Stimulated activated CD8-positive, alpha-beta memory T cell treated with anti-CD3 and anti-CD28 coated beads, Interleukin-4, amount 100 ng/mL, for 4 hours (primary cell): ENCODE data around the gene GNAI1.

ENCODE experiments used
- DNase-seq, 2 donors: peaks; one replicate each; pipeline ENCODE4 v3.0.0-alpha.2; 2020; ENCODE audit warnings: low read depth in 2 of 2, low spot score in 1 of 2

Gene GNAI1

GRCh38 chr7:80131675-80132435 lies 2.8 kb upstream of the GNAI1 start:
- DNase-seq, result no peak

- no peak for DNase-seq
Measured at GRCh38 chr7:80132594-80132993, 2.0 kb upstream of the GNAI1 start.

GRCh38 chr7:80133361-80134114 lies 1.1 kb upstream of the GNAI1 start:
- DNase-seq, result no peak

GRCh38 chr7:80134115-80134535 lies 506 bp upstream of the GNAI1 start:
- no peak for DNase-seq

GRCh38 chr7:80135309-80136104 lies 876 bp downstream of the GNAI1 start:
- DNase-seq, result no peak

- DNase-seq, result no peak
Measured at GRCh38 chr7:80136261-80137055, 1.8 kb downstream of the GNAI1 start.

- no peak for DNase-seq
Measured at GRCh38 chr7:80137410-80137809, 2.8 kb downstream of the GNAI1 start.

- no peak for DNase-seq
Measured at GRCh38 chr7:80139236-80139635, 4.6 kb downstream of the GNAI1 start.

- DNase-seq, result no peak
Measured at GRCh38 chr7:80140388-80140787, 5.8 kb downstream of the GNAI1 start.

GRCh38 chr7:80141376-80141775 lies 6.7 kb downstream of the GNAI1 start:
- DNase-seq, result no peak

- no peak for DNase-seq
Measured at GRCh38 chr7:80142853-80143580, 8.4 kb downstream of the GNAI1 start.

- no peak for DNase-seq
Measured at GRCh38 chr7:80145780-80146422, 11.3 kb downstream of the GNAI1 start.

- no peak for DNase-seq
Measured at GRCh38 chr7:80146545-80147182, 12.0 kb downstream of the GNAI1 start.

GRCh38 chr7:80147543-80148391 lies 13.1 kb downstream of the GNAI1 start:
- DNase-seq, result no peak

- no peak for DNase-seq
Measured at GRCh38 chr7:80150611-80151273, 16.1 kb downstream of the GNAI1 start.

- no peak for DNase-seq
Measured at GRCh38 chr7:80151274-80151665, 16.6 kb downstream of the GNAI1 start.

GRCh38 chr7:80153446-80153845 lies 18.8 kb downstream of the GNAI1 start:
- DNase-seq, result no peak
